GM19351 (cell line): ENCODE data around the gene ADAMTS18.
A peak's percentile ranks its signal among the peaks of the same experiment; 100 is the strongest.

Experiments used
- ATAC-seq: cut with Tn5 transposase; IDR thresholded peaks from one replicate; pipeline ENCODE4 v1.9.1; 2021; ENCODE audit warnings: mild to moderate bottlenecking, moderate library complexity; ENCODE audit not compliant: unreplicated experiment

ADAMTS18 gene

DNA sequence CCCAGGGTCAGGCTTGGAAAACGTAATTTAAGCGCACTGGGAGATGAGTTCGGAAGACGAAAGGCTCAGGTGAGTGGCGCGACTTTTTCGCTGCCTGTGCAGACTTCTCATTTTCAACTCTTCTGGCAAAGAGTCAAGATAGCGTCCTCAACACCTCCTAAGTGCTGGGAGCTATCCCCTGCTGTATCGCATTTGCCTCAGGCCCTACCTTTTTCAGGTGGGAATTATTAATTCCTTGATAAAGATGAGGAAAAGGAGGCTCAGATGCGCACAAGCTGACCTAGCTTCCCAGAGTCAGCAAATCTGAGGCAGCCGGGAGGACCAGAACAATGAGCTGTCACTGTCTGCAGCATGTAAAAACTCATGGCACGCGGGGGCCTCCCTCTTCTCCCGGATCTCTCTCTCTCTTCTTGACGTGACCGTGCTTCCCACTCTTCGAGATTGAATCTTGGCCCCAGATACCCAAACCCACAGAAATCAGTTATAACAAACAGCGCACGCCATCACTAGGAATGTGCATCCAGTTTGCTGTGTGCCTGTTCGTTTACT is 512 bp upstream of the ADAMTS18 start:
- no peak for ATAC-seq

DNA sequence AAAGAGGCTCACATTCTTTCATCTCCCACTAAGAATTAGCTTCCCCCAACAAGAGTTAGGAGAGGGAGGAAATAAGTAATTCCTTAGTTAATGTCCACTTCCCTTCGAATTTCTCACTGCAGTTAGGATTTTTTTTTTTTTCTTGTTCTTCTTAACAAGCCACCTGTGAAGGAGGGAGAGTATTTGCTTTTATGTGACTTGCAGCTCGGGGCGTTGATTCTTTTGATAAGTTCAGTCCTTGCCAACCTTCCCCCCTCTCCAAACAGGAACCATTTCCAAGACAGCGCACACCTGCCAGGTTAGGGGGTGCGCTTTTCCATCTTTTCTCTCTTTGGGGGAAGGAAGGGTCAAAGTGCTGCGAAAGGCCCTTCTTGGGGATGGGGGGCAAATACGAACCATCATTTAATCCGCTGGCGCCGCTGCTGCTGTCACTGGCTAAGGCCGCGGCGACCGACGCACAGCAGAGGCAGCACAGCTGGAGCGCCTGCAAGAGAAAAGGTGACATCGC is 758 bp downstream of the ADAMTS18 start:
- ATAC-seq, result no peak

DNA sequence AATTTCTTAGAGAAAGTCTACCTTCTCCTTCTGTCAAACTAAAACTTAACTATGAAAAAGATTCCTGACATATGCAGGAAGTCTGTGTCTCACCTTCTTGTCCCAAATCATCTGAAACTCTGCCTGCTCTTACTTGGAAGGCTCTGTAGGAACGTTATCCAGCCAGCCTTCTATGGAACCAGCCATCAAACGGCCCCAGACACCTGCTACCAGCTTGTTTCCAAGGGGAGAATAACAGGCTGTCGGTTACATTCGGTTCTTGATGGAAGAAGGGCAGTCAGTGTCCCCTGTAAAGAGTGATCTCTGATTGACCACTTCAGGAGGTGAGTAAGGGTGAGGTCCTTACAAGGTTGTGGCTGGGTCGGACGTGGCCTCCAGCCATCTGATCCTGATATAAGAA is 1.7 kb downstream of the ADAMTS18 start:
- no peak for ATAC-seq

DNA sequence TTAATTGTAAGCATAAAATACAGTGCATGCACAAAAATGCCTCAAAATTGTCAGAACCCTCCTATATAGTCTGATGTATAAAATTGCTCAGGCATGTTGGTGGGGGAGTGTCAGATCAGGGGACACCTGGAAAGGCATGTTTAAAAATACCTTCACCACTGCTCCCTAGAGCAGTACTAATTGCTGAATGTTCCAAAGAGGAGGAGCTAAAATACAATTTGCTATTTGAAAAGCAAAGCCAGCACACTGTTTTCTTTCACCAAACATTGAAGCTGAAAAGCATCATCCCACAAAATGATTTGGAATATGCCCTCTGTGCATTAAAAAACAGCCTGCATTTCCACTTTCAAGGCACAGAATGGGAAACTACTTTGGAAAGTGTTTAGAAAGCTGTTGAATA is 2.6 kb downstream of the ADAMTS18 start:
- ATAC-seq, result no peak

DNA sequence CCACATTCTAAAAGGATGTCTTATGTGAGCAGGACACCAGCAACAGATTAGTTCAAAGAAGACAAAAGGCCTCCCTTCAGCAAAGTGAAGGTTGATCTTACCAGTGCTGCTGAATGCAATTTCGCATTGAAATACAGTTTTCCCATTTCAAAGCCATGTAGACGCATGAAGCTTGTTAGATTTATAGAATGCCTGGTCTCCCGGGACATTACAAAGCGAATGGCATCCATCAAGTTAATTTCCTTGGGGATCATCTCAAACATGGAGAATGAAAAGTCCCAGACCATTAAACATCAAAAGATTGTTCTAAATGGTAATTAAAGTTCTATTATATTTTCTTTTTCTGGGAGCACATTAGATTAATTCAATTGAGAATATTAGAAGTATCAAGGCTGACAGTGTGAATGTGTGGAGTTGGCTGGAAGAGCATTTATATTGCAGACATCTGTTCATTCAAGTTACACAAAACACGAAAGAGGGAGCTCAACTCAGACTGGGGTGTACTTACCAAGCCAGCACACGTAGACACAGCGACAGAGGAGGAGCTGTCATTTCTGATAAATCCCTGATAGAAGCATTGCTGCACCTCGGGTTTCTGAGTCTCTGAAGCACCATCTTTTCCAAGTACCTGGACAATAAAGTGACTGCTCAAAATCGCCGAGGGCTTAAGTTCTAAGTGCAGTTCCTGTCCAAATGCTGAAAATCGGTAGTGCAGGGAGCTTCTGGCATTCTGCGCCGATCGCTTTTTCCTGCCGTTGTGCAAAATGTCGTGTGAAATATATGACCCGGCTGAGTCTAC is 3.8 kb downstream of the ADAMTS18 start:
- no peak for ATAC-seq

DNA sequence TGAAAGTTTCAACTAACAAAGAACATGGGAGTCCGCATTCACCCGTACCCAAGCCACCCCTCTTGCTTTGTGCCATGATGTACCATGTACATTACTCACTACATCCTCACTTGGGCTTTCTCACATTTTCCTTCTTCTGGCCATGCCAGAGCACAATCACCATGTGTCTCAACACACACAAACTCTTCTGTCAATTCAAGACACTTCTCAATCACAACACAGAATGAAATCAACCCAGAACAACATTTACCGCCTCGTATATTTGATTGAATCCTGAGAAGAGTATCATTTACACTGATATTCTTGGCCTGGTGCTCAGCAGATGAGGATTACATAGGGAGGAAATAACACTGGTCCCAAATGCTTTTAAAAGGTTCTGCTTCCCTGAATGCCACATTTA is 4.5 kb downstream of the ADAMTS18 start:
- ATAC-seq, result no peak

DNA sequence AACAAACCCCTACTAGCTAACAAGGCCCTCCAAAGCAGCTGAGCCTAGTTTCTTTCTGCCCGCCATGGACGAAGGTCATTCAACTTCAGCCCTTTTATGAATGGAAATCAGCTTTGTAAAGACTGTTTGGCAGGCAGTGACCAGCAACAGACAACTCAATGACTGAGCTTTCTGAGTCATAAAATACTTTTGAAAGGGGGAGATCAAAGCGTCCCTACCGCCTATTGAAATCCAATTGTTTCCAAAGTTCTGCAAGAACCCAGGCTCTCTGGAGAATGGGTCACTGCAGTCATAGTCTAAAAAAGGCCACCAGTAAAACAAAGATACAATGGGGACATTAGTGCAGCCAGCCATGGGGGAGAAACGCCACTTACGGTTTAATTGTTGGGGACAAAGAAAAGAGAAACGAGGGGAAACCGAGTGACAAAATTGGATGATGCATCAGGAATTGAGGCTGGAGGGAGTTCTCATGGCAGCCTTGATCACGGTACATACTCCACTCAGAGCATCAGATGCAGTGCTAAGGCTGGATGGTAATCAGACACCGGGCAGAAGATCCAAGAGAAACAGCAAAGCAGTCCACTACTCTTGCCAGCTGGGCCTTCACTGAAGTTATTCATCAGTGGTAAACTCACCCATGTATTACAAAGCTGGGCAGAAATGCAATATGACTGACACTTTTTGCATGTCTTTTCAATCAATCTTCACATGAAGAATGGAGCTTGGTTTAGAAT is 9.8 kb downstream of the ADAMTS18 start:
- no peak for ATAC-seq

DNA sequence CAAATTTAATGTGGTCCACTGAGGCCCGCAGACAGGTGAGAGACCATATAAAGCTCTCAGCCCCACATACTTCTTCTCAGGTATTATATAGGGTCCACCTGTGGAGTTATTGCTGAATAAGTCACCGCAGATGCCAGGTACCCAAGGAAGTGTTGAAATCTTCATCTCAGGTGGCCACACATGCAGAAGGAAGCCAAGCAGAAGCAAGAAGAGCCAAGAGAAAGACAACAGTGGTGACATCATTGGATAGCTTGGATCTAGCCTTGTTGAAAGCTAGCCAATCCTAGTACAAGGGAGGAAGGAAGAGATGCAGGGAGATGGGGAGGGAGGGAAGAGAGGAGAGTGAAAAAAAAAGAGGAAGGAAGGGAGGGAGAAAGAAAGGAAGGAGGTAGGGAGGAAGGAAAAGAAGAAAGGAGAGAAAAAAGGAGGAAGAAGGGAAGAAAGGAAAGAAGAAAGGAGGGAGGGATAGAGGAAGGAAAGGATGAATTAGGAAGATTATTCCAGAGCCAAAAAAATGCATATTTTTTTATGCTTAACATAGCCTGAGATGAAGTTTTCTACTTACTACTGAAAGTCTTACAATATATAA is 12.5 kb downstream of the ADAMTS18 start:
- no peak for ATAC-seq

DNA sequence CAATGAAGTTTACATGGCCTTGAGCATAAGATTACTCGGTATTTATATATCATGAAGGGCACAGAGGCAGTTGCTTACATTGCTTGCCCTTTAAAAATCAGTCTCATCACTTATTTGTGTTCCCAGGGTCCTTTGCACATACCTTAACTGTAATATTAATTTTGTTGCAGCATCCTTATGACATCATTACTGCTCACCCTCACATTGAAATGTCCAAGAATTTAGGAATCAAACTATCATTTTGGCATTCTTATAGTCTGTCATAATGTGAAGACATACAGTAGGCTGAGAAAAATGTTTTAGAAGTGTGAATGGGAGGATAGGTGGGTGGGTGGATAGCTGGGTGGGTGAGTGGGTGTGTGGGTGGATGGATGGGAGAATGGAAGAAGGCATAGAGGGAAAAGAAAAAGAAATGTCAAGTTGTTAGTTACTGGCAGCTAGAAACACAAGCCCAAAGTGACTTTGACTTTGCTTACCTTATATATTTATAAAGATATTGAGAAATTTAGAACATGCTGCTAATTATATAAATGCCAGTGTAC is 17.8 kb downstream of the ADAMTS18 start:
- ATAC-seq, result no peak

DNA sequence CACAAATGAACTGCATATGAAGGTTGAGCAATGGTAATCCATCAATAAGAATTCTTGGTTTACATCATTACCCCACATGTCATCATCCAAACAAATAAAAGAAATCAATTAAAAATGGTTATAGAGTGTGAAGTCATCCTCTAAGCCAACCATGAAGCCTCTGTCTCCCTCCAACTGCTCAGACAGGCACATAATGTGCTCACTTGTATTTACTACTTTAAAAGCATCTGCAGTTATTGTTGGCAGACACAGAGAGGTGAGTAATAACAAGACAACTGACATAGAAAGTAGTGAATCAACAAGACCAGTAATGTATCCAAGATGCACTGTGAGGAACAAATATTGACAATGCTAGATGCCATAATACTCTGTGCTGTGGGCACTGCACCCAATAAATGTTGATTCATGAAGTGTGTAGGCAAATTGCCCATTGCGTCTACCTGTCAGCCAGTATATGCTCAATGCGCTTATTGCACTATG is 20.0 kb downstream of the ADAMTS18 start:
- ATAC-seq, result no peak

DNA sequence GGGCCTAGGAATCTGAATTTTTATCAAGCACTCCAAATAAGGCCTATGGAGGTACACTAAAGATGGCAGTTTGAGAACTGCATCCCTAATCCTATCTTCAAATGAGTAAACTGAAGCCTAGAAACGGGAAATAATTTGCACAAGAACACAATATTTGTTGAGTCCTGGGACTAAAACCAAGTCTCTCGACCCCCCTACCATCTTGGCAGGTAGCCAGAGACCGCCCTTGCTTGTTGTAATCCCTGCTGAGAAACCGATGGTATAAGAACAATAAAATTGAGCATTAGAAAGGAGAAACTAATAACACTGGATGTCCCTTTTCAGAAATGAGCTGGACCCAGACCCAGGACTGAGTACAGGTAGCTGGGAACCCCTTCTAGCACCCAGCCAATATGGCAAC is 24.4 kb downstream of the ADAMTS18 start:
- no peak for ATAC-seq

DNA sequence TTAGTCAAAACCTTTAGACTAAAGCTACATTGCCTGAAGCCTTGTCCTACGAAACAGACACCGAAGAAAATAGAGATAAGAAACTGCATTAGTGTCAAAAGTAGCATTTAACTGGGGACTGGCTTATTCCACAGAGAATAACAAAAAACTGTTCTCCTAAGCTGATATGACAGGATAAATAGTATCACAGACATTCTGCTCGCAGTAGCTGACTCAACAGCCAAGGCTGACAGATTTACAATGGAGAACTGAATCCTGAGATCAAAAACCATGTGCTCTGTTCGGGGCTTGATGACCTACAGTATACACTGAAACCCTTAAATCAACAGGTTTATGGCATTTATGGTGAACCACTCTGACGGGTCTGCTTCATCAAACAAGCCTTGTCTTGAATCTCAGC is 25.5 kb downstream of the ADAMTS18 start:
- no peak for ATAC-seq

DNA sequence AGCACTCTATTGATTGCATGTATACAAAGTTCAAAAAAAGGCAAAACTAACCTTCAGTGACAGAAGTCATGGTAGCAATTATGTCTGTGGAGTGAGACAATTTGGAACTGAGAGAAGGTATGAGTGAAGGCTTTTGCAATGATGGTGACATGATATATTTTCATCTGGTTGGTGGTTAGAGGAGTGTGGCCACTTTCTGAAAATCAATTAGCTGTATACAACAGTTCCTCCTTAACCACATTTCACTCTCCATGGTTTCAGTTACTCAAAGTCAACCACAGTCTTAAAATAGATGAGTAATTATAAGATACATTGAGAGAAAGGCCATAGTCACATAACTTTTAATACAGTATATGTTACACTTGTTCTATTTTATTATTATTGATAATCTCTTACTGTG is 26.2 kb downstream of the ADAMTS18 start:
- peak; percentile 86 for ATAC-seq

DNA sequence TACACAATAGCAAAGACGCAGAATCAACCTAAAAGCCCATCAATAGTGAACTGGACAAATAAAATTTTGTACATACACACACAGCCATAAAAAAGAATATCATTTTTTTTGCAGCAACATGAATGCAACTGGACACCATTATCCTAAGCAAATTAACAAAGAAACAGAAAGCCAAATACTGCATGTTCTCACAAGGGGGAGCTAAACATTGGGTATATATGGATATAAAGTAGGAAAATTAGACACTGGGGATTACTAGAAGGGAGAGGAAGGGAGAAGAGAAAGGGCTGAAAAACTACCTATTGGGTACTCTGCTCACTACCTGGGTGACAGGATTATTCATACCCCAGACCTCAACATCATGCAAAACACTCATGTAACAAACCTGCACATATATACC is 28.2 kb downstream of the ADAMTS18 start:
- ATAC-seq, result no peak

DNA sequence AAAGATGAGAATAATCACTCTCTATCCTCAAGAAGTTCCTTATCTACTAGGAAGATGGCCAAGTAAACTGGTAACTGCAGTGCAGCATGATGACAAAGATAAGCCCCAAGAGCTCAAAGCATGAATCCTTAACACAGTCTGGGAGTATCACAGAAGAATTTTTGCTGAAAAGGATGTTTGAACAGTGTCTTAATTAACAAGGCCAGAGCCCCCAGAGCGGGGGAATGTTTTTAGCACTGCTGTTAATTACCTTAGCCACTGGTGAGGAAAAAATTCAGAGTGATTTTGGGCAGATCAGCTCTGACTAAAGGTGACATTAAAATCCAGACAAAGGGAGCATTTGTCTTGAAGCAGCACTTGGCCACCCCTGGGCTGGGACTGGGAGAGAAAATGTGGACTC is 30.1 kb downstream of the ADAMTS18 start:
- no peak for ATAC-seq

DNA sequence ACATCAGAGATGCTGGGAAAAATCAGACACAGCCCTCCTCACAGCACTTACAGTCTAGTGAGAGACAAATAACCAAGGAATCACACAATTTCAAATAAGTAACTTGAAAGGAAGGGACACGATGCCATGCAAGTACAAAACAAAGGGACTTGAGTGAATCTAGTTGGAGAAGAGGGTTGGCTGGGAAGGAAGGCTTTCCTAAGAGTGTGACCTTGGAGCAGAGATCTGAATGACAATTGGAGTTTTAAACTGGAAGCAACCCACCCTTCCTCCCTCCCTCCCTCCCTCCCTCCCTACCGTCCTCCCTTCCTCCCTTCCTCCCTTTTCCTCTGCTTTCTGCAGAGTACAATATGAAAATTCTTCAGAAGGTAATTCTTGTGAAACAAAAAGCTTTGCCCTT is 31.1 kb downstream of the ADAMTS18 start:
- no peak for ATAC-seq

DNA sequence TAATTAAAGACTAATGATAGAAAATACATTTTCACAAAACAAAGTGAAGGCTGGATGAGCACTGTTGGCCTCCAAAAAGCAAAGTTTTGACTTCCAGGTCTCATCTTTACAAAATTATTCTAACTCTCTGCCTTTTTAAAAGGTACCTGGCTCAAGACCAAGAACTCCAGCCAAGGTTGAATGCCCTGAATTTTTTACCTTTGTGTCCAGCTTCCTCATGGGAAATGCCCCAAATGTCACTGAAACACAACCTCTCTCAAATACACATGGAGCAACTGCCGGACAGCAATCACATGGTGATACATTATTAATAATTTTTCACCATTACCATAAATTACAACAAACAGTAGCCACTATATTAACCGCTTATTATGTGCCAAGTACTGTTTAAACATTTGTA is 32.2 kb downstream of the ADAMTS18 start:
- ATAC-seq, result no peak

DNA sequence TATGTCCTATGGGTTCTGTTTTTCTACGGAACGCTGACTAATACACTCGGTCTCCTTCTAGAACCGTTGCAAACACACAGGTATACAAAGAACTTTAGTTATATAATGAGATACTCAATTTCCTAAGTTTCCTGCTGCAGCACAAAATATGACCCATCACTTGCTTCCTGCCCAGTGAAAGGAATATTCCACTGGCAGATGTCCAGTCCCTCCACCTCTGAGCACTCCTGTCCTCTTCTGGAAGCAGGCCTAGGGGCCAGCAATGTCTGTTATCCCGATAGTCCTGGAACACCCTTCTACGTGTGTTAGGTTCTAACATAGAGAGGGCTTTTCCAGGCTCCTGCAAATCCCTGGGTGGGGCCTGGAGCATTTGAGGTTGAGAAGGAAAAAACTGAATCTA is 32.7 kb downstream of the ADAMTS18 start:
- no peak for ATAC-seq

DNA sequence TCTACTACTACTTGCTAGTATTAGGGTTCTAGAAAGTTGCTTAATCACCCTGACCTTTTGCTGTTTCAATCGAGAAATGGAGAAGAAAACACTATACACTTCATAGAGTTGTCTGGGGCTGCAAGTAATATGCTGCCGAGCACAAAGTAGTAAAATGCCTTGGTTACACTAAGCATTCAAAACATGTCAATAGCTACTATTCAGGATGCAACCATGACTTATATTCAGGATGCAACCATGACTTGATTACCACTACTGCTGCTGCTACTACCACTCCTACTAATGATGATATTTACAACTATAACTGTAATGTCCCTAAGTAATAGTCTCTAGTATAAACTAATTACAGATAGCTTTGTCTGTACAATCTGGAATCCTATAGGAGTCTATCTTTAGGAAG is 35.3 kb downstream of the ADAMTS18 start:
- no peak for ATAC-seq

DNA sequence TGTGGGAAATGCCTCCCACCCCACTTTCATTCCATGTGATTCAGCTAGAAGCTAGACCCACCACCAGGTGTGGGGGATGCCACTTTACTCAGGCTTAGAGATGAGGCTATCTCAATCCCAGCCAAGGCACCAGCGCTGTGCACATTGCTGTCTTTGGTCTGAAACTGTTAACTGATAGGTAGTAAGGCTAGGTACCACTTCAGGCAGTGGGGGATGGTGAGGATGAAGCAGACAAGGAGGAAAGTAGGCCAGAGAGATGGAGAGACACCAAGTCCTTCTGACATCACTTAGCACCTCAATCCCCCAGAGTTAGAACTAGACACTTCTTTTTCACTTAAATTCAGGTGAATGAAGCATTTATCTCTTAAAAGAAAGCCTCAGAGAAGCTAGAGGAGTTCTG is 35.8 kb downstream of the ADAMTS18 start:
- no peak for ATAC-seq

DNA sequence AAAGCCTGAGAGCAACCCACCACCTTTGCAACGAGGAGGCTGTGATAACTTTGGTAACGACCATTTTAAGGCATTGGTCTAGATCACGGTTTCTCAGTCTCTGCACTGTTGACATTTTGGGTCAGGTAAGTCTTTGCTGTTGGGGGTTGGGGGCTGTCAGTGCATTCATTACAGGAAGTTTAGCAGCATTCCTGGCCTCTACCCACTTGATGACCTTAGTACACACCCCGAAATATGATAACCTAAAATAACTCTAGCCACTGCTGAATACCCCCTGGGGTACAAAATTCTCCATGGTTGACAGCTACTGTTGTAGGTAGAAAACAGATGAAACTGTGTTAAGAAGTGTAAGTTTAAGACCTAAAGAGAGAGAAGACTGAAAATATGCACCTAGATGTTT is 36.3 kb downstream of the ADAMTS18 start:
- no peak for ATAC-seq
